Left ventricle myocardium inferior (tissue), 1 donor: ENCODE measurements around the gene PPP1R9B. TPM values are rescaled to one million over a fixed set of nuclear protein-coding genes. Genes with fewer than 3 reads are reported as not detected.

Experiments used
- DNase-seq: peaks from one replicate; pipeline ENCODE4 v3.0.0-alpha.2; 2020
- H3K27ac ChIP-seq: fragments of 200-600 bp; replicated peaks from 2 replicates; pipeline ENCODE4 v1.8.0; 2021
- H3K27me3 ChIP-seq: fragments of 200-600 bp; 2 replicates; pipeline ENCODE4 v1.8.0; 2021; ENCODE audit warnings: low read depth
- H3K36me3 ChIP-seq: fragments of 200-600 bp; 2 replicates; pipeline ENCODE4 v1.8.0; 2021
- H3K4me1 ChIP-seq: fragments of 200-600 bp; 2 replicates; pipeline ENCODE4 v1.8.0; 2021
- H3K4me3 ChIP-seq: fragments of 200-600 bp; 2 replicates; pipeline ENCODE4 v1.8.0; 2021; ENCODE audit warnings: mild to moderate bottlenecking, moderate library complexity
- H3K9me3 ChIP-seq: fragments of 200-600 bp; replicated peaks from 2 replicates; pipeline ENCODE4 v1.8.0; 2021
- intact Hi-C: fragments of 100-400 bp; cut with micrococcal nuclease; formaldehyde crosslinking; loops from one replicate; pipeline ENCODE4 v1.11.0; 2022
- total RNA-seq: library from RNA; stranded (reverse); fragmentation: NEBNext Ultra II Directional; extraction: Animal tissue kit (Norgen Biotek cat#: 25700); gene quantifications from one replicate; pipeline ENCODE4 v1.2.1, GENCODE V29; 2021
- TF ChIP-seq, protein P1 (sequence below): fragments of 200-600 bp; IDR thresholded peaks from 2 replicates; pipeline ENCODE4 v1.8.0; 2021; ENCODE audit warnings: antibody characterized with exemption, mild to moderate bottlenecking, borderline replicate concordance
- donor health status: DM: no; HTN: yes; CAD: no; lungs with severe emphysema.

PPP1R9B gene
- total RNA-seq, 1 donor from 2014 or later, result 33.0 TPM

DNA sequence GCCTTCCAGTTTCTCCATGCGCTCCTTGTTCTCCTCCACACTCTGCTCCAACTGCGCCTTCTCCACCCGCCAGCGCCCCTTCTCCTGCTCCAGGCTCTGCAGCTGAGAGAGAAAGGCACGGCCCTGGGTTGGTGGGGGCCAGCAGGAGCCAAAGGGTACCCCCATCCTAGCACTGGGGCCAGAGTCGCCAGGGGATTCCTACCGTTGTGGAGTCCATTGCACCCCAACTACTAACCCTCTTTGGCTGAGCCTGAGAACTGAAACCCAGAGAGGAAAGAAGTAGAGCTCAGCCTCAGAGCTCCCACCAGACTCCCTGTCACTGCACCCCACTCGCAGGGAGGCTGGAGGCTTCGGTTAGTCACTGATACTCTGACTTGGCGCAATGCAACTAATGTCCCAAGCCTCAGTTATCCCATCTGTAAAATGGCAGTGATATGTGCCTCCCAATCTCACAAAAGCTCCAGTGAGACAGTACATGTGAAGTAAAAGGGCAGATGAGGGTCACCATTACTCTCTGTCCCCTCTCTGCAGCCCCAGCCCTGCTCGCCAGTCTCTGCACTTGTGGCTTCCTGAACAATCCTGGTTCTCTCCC is 14.3 kb downstream of the PPP1R9B start:
- H3K4me3 ChIP-seq, result no peak overlapping the region
- H3K36me3 ChIP-seq, result peaks cover 69% of the 10 kb centered on the region
- H3K27ac ChIP-seq, result no peak overlapping the region
- no peaks in the 10 kb centered on the region for H3K9me3 ChIP-seq
- peaks cover 49% of the 10 kb centered on the region for H3K4me1 ChIP-seq
- intact Hi-C loops, result no loop called here
- TF ChIP-seq, protein P1, sequence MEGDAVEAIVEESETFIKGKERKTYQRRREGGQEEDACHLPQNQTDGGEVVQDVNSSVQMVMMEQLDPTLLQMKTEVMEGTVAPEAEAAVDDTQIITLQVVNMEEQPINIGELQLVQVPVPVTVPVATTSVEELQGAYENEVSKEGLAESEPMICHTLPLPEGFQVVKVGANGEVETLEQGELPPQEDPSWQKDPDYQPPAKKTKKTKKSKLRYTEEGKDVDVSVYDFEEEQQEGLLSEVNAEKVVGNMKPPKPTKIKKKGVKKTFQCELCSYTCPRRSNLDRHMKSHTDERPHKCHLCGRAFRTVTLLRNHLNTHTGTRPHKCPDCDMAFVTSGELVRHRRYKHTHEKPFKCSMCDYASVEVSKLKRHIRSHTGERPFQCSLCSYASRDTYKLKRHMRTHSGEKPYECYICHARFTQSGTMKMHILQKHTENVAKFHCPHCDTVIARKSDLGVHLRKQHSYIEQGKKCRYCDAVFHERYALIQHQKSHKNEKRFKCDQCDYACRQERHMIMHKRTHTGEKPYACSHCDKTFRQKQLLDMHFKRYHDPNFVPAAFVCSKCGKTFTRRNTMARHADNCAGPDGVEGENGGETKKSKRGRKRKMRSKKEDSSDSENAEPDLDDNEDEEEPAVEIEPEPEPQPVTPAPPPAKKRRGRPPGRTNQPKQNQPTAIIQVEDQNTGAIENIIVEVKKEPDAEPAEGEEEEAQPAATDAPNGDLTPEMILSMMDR, result no peak
- no peak for DNase-seq
- no peaks in the 10 kb centered on the region for H3K27me3 ChIP-seq

DNA sequence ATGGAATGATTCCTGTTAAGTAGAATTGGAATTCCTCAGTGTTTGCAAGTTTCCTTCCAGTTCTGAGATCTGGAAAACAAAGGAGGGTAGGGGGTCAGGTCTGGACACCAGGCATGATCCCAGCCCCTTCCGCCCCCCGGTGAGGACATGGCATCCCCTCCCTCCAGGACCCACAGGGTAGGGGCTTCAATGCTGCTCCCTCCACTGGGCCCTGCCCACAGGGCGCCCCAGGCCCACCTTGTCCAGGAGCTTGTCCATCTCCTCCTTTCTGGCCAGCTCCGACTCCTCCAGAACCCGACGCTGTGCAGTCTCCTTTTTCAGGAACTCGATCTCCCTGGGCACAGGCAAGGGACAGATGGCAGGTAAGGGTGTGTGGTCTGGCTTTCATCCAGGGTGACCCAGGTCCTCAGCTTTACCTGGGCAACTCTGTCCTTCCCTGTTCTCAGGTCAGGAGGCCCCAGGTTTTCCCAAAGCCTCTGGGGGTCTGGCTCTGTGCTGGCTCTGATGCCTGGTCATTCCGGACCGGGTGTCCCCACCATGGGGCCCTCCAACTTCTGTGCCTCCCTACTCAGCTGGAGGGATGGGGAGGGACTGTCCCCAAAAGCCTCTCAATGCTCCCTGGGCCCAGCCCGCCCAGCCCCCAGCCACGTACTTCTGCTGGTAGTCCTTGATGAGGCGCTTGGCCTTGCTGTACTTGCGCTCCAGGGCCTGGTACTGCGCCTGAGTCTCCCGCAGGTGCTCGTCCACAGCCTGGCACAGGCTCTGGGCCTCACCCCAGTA is 15.0 kb downstream of the PPP1R9B start:
- intact Hi-C loops, result no loop called here
- H3K4me3 ChIP-seq, result no peak overlapping the region
- TF ChIP-seq, protein P1, result no peak
- H3K4me1 ChIP-seq, result peaks cover 49% of the 10 kb centered on the region
- H3K27me3 ChIP-seq, result no peaks in the 10 kb centered on the region
- H3K36me3 ChIP-seq, result peaks cover 62% of the 10 kb centered on the region
- no peak overlapping the region for H3K27ac ChIP-seq
- H3K9me3 ChIP-seq, result no peaks in the 10 kb centered on the region
- DNase-seq, result no peak

DNA sequence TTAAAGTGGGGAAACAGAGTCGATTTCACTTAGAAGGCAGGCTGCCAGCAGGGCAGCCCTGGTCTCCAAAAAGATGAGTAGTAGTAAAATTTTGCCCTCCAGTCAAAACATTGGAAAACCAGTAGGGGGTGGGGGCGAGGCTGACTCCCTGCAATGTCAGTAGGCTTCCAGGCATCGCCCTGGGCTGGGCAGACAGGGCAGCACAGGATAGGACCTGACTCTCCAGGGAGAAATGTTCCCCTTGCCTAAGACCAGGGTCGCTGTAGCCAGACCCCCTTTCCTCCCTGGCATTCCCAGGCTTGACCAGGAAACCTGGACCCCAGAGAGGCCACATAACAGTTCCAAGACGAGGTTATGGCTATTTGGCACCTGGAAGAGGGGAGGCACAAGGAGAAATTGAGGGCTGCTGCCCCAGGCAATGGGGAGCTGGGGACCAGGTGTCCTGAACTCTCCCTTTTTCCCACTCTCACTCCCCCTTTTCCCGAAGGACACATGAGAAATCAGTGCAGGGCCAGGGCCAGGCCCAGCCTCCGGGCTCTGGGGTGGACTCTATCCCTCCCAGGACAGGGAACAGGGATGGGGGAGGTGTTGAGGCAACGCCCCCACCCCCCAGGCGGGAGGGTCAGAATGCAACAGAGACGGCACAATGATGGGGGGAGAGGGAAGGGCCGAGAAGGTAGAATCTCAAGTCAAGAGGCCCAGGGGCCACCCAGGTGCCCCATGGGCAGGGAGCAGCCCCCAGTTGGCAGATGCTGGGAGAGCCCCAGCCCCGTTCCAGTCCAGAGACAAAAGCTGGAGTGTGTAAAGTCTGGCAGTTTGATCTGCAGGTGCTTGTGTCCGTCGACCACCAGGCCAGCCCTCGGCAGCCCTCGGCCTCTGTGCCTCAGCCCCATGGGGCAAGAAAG is 16.0 kb downstream of the PPP1R9B start:
- TF ChIP-seq, protein P1, result no peak
- H3K9me3 ChIP-seq, result no peaks in the 10 kb centered on the region
- no peak for DNase-seq
- intact Hi-C loops, result no loop called here
- no peak overlapping the region for H3K4me3 ChIP-seq
- H3K4me1 ChIP-seq, result peaks cover 49% of the 10 kb centered on the region
- peaks cover 53% of the 10 kb centered on the region for H3K36me3 ChIP-seq
- H3K27ac ChIP-seq, result peak overlapping the region; percentile 90
- peaks cover 1% of the 10 kb centered on the region for H3K27me3 ChIP-seq

GRCh38 chr17:50133769-50134099 is 16.7 kb downstream of the PPP1R9B start:
- H3K9me3 ChIP-seq, result no peaks in the 10 kb centered on the region
- intact Hi-C loops, result no loop called here
- DNase-seq, result no peak
- peaks cover 53% of the 10 kb centered on the region for H3K4me1 ChIP-seq
- peaks cover 8% of the 10 kb centered on the region for H3K27me3 ChIP-seq
- H3K36me3 ChIP-seq, result peaks cover 46% of the 10 kb centered on the region
- no peak overlapping the region for H3K4me3 ChIP-seq
- peak overlapping the region; percentile 90 for H3K27ac ChIP-seq
- TF ChIP-seq, protein P1, result no peak

GRCh38 chr17:50133028-50133768 is 17.3 kb downstream of the PPP1R9B start:
- Histone ChIP-seq H3K36me3 (peaks cover 41% of the 10 kb centered on the region), H3K4me1 (peaks cover 56% of the 10 kb centered on the region), H3K9me3 (no peaks in the 10 kb centered on the region), H3K4me3 (no peak overlapping the region), H3K27ac (peak overlapping the region; percentile 90), H3K27me3 (peaks cover 11% of the 10 kb centered on the region)
- DNase-seq, result no peak
- intact Hi-C loops, result no loop called here
- TF ChIP-seq, protein P1, result no peak
